ENCODE results near the gene TOM1L2.
A peak's percentile ranks its signal among the peaks of the same experiment; 100 is the strongest.

Gene TOM1L2

GRCh38 chr17:17893801-17894644 is 78.2 kb downstream of the TOM1L2 start:
- Histone ChIP-seq H3K36me3 (ENCODE audit: insufficient read depth, low read length) (no peaks in the 10 kb centered on the region), H3K27ac (ENCODE audit: low read length) (no peak overlapping the region), H3K9me3 (ENCODE audit: insufficient read depth, low read length, severe bottlenecking) (no peaks in the 10 kb centered on the region), H3K4me3 (ENCODE audit: low read depth in 1 of 2, low read length in 2 of 2) (no peak overlapping the region), H4K20me1 (ENCODE audit: insufficient read depth, low read length) (no peaks in the 10 kb centered on the region), H3K4me2 (ENCODE audit: insufficient read depth, low read length) (no peak overlapping the region), H3K27me3 (ENCODE audit: insufficient read depth, low read length, poor library complexity) (no peaks in the 10 kb centered on the region), H3K4me1 (ENCODE audit: insufficient read depth, low read length) (no peaks in the 10 kb centered on the region), H3K79me2 (ENCODE audit: insufficient read depth, low read length) (no peaks in the 10 kb centered on the region), H3K9ac (ENCODE audit: low read depth, low read length) (no peak overlapping the region), H2AFZ (ENCODE audit: low read depth, low read length) (no peak overlapping the region)
- TF ChIP-seq CTCF (IDR thresholded peaks at IDR 0.05; ENCODE audit: borderline replicate concordance, extremely low read depth, low read length, poor library complexity, severe bottlenecking) (no peak), EZH2 (IDR thresholded peaks at IDR 0.05; ENCODE audit: borderline replicate concordance, low read depth, low read length, severe bottlenecking) (no peak)
- DNase-seq (no peak), ATAC-seq (ENCODE audit: insufficient read depth, low read depth) (no peak)

- Histone ChIP-seq H3K9me3 (ENCODE audit: insufficient read depth, low read length, severe bottlenecking) (no peaks in the 10 kb centered on the region), H3K27ac (ENCODE audit: low read length) (no peak overlapping the region), H4K20me1 (ENCODE audit: insufficient read depth, low read length) (no peaks in the 10 kb centered on the region), H3K36me3 (ENCODE audit: insufficient read depth, low read length) (no peaks in the 10 kb centered on the region), H3K4me2 (ENCODE audit: insufficient read depth, low read length) (no peak overlapping the region), H2AFZ (ENCODE audit: low read depth, low read length) (no peak overlapping the region), H3K4me1 (ENCODE audit: insufficient read depth, low read length) (no peaks in the 10 kb centered on the region), H3K27me3 (ENCODE audit: insufficient read depth, low read length, poor library complexity) (no peaks in the 10 kb centered on the region), H3K79me2 (ENCODE audit: insufficient read depth, low read length) (no peaks in the 10 kb centered on the region), H3K4me3 (ENCODE audit: low read depth in 1 of 2, low read length in 2 of 2) (no peak overlapping the region), H3K9ac (ENCODE audit: low read depth, low read length) (no peak overlapping the region)
- TF ChIP-seq EZH2 (IDR thresholded peaks at IDR 0.05; ENCODE audit: borderline replicate concordance, low read depth, low read length, severe bottlenecking) (no peak), CTCF (IDR thresholded peaks at IDR 0.05; ENCODE audit: borderline replicate concordance, extremely low read depth, low read length, poor library complexity, severe bottlenecking) (no peak)
- DNase-seq (no peak), ATAC-seq (ENCODE audit: insufficient read depth, low read depth) (no peak)
Measured at GRCh38 chr17:17892731-17893130, 79.5 kb downstream of the TOM1L2 start.

GRCh38 chr17:17892009-17892408 is 80.2 kb downstream of the TOM1L2 start:
- peak; percentile 67 for ATAC-seq (ENCODE audit: insufficient read depth, low read depth)
- DNase-seq = peak; percentile 40
- no peaks in the 10 kb centered on the region for H4K20me1 ChIP-seq (ENCODE audit: insufficient read depth, low read length)
- TF ChIP-seq EZH2 (IDR thresholded peaks at IDR 0.05; ENCODE audit: borderline replicate concordance, low read depth, low read length, severe bottlenecking) = no peak
- H3K79me2 ChIP-seq (ENCODE audit: insufficient read depth, low read length) = no peaks in the 10 kb centered on the region
- no peak overlapping the region for H3K9ac ChIP-seq (ENCODE audit: low read depth, low read length)
- H3K4me3 ChIP-seq (ENCODE audit: low read depth in 1 of 2, low read length in 2 of 2) = no peak overlapping the region
- no peak overlapping the region for H3K4me2 ChIP-seq (ENCODE audit: insufficient read depth, low read length)
- H3K27me3 ChIP-seq (ENCODE audit: insufficient read depth, low read length, poor library complexity) = no peaks in the 10 kb centered on the region
- no peaks in the 10 kb centered on the region for H3K4me1 ChIP-seq (ENCODE audit: insufficient read depth, low read length)
- H2AFZ ChIP-seq (ENCODE audit: low read depth, low read length) = no peak overlapping the region
- no peaks in the 10 kb centered on the region for H3K36me3 ChIP-seq (ENCODE audit: insufficient read depth, low read length)
- no peak overlapping the region for H3K27ac ChIP-seq (ENCODE audit: low read length)
- H3K9me3 ChIP-seq (ENCODE audit: insufficient read depth, low read length, severe bottlenecking) = no peaks in the 10 kb centered on the region
